Peyer's patch (tissue), 4 donors: Measurements from ENCODE around the gene UBASH3B. TPM values are rescaled to one million over a fixed set of nuclear protein-coding genes. Genes with fewer than 3 reads are reported as not detected.

Experiments used
- DNase-seq, 3 donors: peaks; one replicate each; pipeline ENCODE4 v3.0.0-alpha.2; 2017 to 2019
- H3K27ac ChIP-seq, 4 donors: fragments of 200-600 bp; sonication (generic); one replicate each; pipeline ENCODE4 v1.5.1; 2016 to 2019
- H3K27me3 ChIP-seq, 2 donors: fragments of 200-600 bp; sonication (generic); one replicate each; pipeline ENCODE4 v1.5.1; 2019
- H3K36me3 ChIP-seq, 3 donors: fragments of 200-600 bp; sonication (generic); one replicate each; pipeline ENCODE4 v1.5.1; 2016 to 2019
- H3K4me1 ChIP-seq, 4 donors: fragments of 200-600 bp; sonication (generic); one replicate each; pipeline ENCODE4 v1.5.1; 2016 to 2019
- H3K4me3 ChIP-seq, 4 donors: fragments of 200-600 bp; sonication (generic); 1 replicate in 3 of 4; 2 replicates in 1 of 4; pipeline ENCODE4 v1.5.1; 2016 to 2019; ENCODE audit warnings: mild to moderate bottlenecking in 1 of 4
- H3K9me3 ChIP-seq, 4 donors: fragments of 200-600 bp; sonication (generic); one replicate each; pipeline ENCODE4 v1.5.1; 2016 to 2019; ENCODE audit warnings: mild to moderate bottlenecking in 1 of 4
- POLR2A ChIP-seq, 2 donors: fragments of 450-650 bp; IDR thresholded peaks; one replicate each; pipeline ENCODE4 v1.5.1; 2017; ENCODE audit warnings: antibody characterized with exemption in 2 of 2, mild to moderate bottlenecking in 2 of 2, moderate library complexity in 2 of 2
- total RNA-seq, 4 donors: library from RNA; depleted of rRNA; stranded (reverse); fragments of >200 nt; gene quantifications; one replicate each; pipeline ENCODE4 v1.1.0, GENCODE V29; 2016
- TF ChIP-seq, protein P1 (sequence below), 6 experiments: fragments of 450-650 bp in 4 of 6; fragments of 200-600 bp in 2 of 6; sonication (generic) in 1 of 6; IDR thresholded peaks; one replicate each; pipeline ENCODE4 v1.5.1; 2017 to 2019; ENCODE audit warnings: antibody characterized with exemption in 6 of 6, mild to moderate bottlenecking in 3 of 6, moderate library complexity in 1 of 6

Gene UBASH3B
- total RNA-seq, 4 donors from 2014 or later, result 2.3 to 14.9 (median 5.2) TPM

DNA sequence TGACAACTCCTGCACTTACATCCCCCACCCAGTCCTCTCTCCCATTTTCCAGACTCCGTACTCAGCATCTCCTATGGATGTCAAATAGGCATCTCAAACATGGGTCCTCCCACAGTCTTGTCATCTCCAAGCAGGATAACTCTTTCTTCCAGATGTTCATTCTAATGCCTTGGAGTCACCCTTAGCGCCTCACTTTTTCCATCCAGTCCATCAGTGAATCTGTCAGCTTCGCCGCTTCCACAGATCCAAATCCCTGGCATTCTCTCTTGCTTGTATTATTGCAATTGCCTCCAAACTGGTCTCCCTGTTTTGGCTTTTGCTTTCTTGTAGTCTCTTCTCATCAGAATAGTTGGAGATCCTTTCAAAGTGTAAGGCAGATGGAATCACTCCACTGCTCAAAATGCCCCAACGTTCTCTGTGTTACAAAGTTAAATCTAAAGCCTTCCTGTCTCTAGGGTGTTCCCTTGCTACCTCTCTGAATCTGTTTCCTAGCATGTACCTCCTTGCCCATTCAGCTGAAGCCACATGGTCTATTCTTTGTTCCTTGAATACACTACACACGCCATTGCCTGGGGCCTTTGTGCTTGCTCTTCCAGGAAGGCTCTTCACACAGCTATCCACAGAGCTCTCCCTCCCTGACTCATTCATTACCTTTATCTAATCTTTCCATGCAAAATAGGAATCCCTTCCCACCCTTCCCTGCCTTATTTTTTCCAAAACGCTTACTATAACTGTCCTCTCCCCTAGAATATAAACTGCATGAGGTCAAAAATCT, 64.8 kb downstream of the UBASH3B start:
- TF ChIP-seq, protein P1, sequence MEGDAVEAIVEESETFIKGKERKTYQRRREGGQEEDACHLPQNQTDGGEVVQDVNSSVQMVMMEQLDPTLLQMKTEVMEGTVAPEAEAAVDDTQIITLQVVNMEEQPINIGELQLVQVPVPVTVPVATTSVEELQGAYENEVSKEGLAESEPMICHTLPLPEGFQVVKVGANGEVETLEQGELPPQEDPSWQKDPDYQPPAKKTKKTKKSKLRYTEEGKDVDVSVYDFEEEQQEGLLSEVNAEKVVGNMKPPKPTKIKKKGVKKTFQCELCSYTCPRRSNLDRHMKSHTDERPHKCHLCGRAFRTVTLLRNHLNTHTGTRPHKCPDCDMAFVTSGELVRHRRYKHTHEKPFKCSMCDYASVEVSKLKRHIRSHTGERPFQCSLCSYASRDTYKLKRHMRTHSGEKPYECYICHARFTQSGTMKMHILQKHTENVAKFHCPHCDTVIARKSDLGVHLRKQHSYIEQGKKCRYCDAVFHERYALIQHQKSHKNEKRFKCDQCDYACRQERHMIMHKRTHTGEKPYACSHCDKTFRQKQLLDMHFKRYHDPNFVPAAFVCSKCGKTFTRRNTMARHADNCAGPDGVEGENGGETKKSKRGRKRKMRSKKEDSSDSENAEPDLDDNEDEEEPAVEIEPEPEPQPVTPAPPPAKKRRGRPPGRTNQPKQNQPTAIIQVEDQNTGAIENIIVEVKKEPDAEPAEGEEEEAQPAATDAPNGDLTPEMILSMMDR (IDR thresholded peaks at IDR 0.05), result no peak
- TF ChIP-seq POLR2A (IDR thresholded peaks at IDR 0.05), result no peak
- Histone ChIP-seq H3K36me3 (no peaks in the 10 kb centered on the region), H3K4me1 (peaks cover 0 to 9% (median 4%) of the 10 kb centered on the region in 4 donors), H3K4me3 (no peak overlapping the region), H3K27ac (no peak overlapping the region), H3K9me3 (no peaks in the 10 kb centered on the region), H3K27me3 (no peaks in the 10 kb centered on the region)
- DNase-seq, result no peak

DNA sequence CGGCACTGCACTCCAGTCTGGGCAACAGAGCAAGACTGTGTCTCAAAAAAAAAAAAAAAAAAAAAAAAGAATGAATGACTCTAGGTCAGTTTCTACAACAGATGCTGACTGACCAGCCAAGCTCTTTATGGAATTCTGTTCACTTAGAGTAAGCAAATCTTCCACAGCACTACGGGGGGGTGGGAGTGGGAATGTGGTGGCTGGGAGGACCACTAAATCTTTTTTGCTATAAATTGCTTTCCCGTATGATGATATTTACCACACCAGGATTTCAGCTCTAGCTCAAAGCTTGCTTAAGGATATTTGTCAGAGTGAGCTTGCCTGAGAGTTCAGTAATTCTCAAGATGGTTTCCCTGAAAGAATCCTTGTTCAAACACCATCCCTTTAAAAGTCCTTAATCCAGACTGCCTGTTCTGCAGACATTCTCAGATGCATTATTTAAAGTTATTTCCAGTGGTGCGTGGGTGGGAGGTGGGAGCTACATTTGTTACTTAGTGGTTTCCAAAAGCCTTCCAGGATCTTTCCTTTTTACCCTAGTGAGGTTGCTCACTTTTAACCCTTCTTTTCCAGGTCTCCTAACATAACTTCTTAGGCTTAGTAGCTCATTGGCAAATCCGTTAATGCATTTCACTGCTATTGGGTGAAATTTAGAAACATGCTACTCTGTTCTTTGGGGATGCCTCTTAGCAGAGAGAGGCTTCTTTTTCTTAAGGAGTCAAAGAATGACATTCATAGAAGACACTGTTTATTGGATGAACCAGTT, 65.9 kb downstream of the UBASH3B start:
- H3K27ac ChIP-seq, result no peak overlapping the region
- TF ChIP-seq POLR2A (IDR thresholded peaks at IDR 0.05), result no peak
- TF ChIP-seq, protein P1 (IDR thresholded peaks at IDR 0.05), result no peak
- H3K36me3 ChIP-seq, result no peaks in the 10 kb centered on the region
- no peaks in the 10 kb centered on the region for H3K27me3 ChIP-seq
- no peaks in the 10 kb centered on the region for H3K9me3 ChIP-seq
- no peak overlapping the region for H3K4me3 ChIP-seq
- H3K4me1 ChIP-seq, result peaks cover 0 to 9% (median 4%) of the 10 kb centered on the region in 4 donors
- no peak for DNase-seq

DNA sequence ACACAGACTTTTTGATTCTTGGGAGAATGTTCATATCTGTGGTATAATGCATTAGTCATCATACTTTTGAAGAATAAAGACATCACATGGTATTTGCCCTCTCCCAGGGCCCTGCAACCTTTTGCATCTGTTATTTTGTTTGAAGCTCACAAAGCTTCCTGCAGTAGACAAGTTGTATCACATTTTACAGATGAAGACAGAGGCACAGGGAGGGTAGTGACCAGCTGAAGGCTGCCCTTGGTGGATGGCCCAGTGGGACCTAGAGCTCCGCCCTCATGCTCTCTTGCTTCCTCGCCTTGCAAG, 66.4 kb downstream of the UBASH3B start:
- Histone ChIP-seq H3K27me3 (no peaks in the 10 kb centered on the region), H3K9me3 (no peaks in the 10 kb centered on the region), H3K27ac (no peak overlapping the region), H3K4me3 (no peak overlapping the region), H3K4me1 (peaks cover 0 to 9% (median 3%) of the 10 kb centered on the region in 4 donors), H3K36me3 (no peaks in the 10 kb centered on the region)
- no peak for DNase-seq
- TF ChIP-seq, protein P1 (IDR thresholded peaks at IDR 0.05), result no peak
- TF ChIP-seq POLR2A (IDR thresholded peaks at IDR 0.05), result no peak

DNA sequence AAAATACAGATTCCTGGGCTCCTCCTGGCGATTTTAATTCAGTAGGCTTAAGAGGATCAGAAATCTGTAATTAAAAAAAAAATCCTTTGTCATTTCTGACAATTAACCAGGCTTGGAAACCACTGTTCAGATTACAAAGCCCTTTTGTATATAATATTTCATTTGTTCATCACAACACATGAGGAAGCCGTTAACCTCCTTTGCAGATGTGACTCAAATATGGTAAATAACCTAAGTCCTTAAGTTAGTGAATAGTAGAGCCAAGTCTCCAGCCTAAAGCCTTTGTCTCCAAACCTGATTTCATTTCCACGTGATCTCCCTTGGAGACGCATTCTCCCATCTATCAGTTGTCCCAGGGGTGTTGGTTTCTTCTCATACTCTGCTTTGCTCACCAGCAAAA, 67.6 kb downstream of the UBASH3B start:
- Histone ChIP-seq H3K36me3 (no peaks in the 10 kb centered on the region), H3K27ac (no peak overlapping the region), H3K4me1 (peaks cover 0 to 12% (median 2%) of the 10 kb centered on the region in 4 donors), H3K9me3 (no peaks in the 10 kb centered on the region), H3K4me3 (no peak overlapping the region), H3K27me3 (no peaks in the 10 kb centered on the region)
- TF ChIP-seq, protein P1 (IDR thresholded peaks at IDR 0.05), result no peak
- TF ChIP-seq POLR2A (IDR thresholded peaks at IDR 0.05), result no peak
- DNase-seq, result no peak

DNA sequence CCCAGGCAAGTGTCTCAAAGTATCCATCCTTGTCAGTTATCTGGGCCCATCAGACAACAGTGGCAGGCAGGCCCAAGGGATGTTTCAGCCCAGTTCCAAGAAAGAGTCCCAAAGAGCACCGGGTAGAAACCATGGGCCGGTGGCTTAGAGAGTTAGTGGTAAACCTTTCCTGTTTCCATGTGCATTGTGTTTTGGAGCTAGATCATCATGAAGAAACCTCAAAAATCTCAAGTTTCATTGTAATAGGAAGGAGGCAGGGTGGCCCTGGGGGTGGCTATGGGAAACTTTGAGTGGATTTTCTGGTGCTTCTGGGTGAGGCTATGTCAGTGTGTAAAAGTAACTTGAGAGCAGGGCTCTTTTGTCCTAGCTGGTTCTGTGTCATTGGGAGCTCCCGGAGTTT, 68.1 kb downstream of the UBASH3B start:
- no peak overlapping the region for H3K4me3 ChIP-seq
- no peak for DNase-seq
- H3K27me3 ChIP-seq, result no peaks in the 10 kb centered on the region
- no peaks in the 10 kb centered on the region for H3K9me3 ChIP-seq
- H3K27ac ChIP-seq, result no peak overlapping the region
- H3K4me1 ChIP-seq, result peaks cover 0 to 12% (median 0%) of the 10 kb centered on the region in 4 donors
- TF ChIP-seq, protein P1 (IDR thresholded peaks at IDR 0.05), result no peak
- TF ChIP-seq POLR2A (IDR thresholded peaks at IDR 0.05), result no peak
- H3K36me3 ChIP-seq, result no peaks in the 10 kb centered on the region
